NCI-H524 (cell line): Measurements from ENCODE around the gene MPL.
"Not testable (repeated sequence)": the region's sequence is repeated elsewhere in the genome, so short reads cannot be mapped to it uniquely, and the experiment has no call there.

ENCODE experiments used
- DNase-seq, 2 experiments: peaks; one replicate each; lab custom pipeline; 2025; lab: John Stamatoyannopoulos, UW

MPL gene

GRCh38 chr1:43357251-43357650, 19.6 kb downstream of the MPL start:
- DNase-seq = no peak

GRCh38 chr1:43358121-43358745, 20.6 kb downstream of the MPL start:
- peak; percentile 37 to 65 for DNase-seq

- DNase-seq = peak; percentile 98
These were observed 21.4 kb downstream of the MPL start, which contains the start of gene CDC20 for GRCh38 chr1:43358746-43359693. Gene CDC20, plus strand, starts transcription at chr1:43358981. Its CDS starts 235 bp downstream, at chr1:43359216.

- no peak for DNase-seq
These were observed 22.1 kb downstream of the MPL start for GRCh38 chr1:43359696-43360095.

- no peak for DNase-seq
These were observed 23.0 kb downstream of the MPL start for GRCh38 chr1:43360616-43361015.

- no peak for DNase-seq
These were observed 25.8 kb downstream of the MPL start for GRCh38 chr1:43363283-43363934.

- DNase-seq = no peak
These were observed 26.4 kb downstream of the MPL start for GRCh38 chr1:43363935-43364525.

- no peak for DNase-seq
These were observed 28.1 kb downstream of the MPL start for GRCh38 chr1:43365678-43366077.

GRCh38 chr1:43366179-43366578, 28.6 kb downstream of the MPL start:
- no peak for DNase-seq

GRCh38 chr1:43366601-43367025, 29.0 kb downstream of the MPL start:
- no peak for DNase-seq

- DNase-seq = no peak
These were observed 29.6 kb downstream of the MPL start for GRCh38 chr1:43367026-43367903.

- DNase-seq = peak; percentile 71 to 82
These were observed 30.5 kb downstream of the MPL start, which contains the start of gene ELOVL1 for GRCh38 chr1:43367904-43368645. Gene ELOVL1, minus strand, starts transcription at chr1:43368011. Its CDS starts 2,402 bp downstream, at chr1:43365609.

- DNase-seq = no peak
These were observed 31.0 kb downstream of the MPL start for GRCh38 chr1:43368646-43369020.

- DNase-seq = not testable (repeated sequence)
These were observed 32.2 kb downstream of the MPL start for GRCh38 chr1:43369779-43370178.

GRCh38 chr1:43370564-43370963, 32.9 kb downstream of the MPL start:
- no peak for DNase-seq

GRCh38 chr1:43372172-43372571, 34.6 kb downstream of the MPL start:
- no peak for DNase-seq

- no peak for DNase-seq
These were observed 35.7 kb downstream of the MPL start for GRCh38 chr1:43373066-43373940.

- no peak for DNase-seq
These were observed 39.2 kb downstream of the MPL start for GRCh38 chr1:43376723-43377235.

GRCh38 chr1:43377831-43378230, 40.2 kb downstream of the MPL start:
- no peak for DNase-seq
